Stimulated activated CD4-positive, alpha-beta T cell treated with anti-CD3 and anti-CD28 coated beads, TNF-alpha, amount 100 ng/mL, for 24 hours (primary cell): Measurements from ENCODE around the gene HSFX3.
"Not testable (repeated sequence)": the region's sequence is repeated elsewhere in the genome, so short reads cannot be mapped to it uniquely, and the experiment has no call there.

ENCODE experiments used
- DNase-seq, 3 experiments: peaks; one replicate each; pipeline ENCODE4 v3.0.0-alpha.2; 2020; ENCODE audit warnings: low read depth in 3 of 3

HSFX3 gene

DNA sequence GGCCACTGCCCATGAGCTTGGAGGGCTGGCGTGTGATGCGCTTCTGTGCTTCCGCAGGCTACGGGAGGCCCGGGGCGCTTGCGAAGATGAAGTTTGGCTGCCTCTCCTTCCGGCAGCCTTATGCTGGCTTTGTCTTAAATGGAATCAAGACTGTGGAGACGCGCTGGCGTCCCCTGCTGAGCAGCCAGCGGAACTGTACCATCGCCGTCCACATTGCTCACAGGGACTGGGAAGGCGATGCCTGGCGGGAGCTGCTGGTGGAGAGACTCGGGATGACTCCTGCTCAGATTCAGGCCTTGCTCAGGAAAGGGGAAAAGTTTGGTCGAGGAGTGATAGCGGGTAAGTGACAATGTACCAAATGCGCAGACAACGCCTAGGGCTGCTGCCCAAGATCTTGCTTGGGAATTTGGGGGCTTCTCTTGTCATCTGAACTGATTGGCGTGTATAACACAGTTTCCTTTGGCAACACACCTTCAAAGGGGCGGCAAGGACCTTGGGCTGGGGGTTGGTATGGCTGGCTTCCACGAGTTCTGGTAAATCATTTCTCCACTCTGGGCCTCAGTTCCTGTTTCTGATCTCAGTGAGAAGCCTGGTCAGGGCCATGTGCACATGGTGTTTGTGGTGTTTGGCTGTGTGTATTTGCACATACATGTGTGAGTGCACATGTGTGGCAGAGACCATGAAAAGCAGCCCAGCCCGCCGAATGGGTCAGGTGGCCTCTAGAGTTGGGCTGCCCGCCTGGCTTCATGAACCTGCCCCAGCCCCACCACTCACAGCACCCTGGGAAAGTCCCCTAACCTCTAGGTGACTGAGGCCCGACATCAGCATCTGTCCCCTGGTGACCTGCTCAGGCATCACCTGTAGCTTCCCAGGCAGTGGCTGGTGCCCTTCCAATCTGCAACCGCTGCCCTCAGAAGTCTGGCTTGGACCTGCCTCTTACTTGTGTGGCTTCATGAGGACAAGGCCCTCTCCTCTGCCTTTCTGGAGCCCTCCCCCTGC, 3.9 kb downstream of the HSFX3 start:
- not testable (repeated sequence) for DNase-seq

- DNase-seq: no peak
Measured at GRCh38 chrX:149541521-149542047, 8.1 kb downstream of the HSFX3 start.

DNA sequence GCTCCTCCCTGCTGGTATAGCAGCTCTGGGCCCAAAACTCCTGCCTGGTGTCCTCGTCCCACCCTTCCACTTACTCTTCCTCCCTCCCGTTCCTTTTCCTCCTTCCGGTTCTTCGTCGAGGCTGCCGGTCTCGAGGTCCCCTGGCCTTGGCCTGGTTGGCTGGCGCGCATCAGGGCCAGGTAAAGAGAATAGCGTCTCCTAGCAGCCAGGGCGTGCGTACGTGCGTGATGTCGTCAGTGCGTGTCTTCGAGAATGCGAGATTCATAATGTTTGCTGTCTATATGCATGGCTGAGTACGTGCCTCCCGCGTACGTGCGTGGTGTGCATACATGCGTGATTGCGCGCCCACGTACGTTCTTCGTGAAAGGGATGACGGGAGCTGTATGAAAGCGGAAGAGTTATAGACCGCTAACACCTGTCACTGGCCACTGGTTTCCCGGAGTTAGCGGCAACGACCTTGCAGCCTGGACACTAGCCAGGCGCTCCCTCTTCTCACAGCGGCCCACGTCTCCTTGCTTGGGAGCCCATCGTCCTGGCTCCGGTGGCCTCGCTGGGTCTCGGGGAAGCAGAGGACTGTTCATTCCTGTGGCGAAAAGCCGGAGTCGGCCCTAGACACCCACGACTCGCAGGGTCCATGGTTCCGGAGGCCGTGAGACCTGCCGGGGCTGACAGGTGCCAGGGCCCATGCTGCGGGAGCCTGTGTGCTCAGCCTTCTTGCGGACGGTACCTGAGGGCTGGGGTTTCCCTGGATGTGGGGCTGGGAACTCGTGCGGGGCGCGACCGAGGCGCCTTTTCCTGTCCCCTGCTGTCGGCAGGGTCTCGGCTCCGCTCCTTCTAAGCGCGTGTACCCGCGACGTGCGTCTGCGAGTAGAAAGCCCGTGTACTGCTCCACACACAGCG, 8.9 kb downstream of the HSFX3 start, which contains the start of gene EOLA1:
EOLA1 (plus strand) TSS at position 392 of the 900 bp plus-strand sequence. CDS start 4,619 bp downstream, outside the sequence.
- peak; percentile 76 to 87 (median 84) for DNase-seq

GRCh38 chrX:149540131-149540620, 9.5 kb downstream of the HSFX3 start:
- peak; percentile 71 to 86 (median 76) for DNase-seq

DNA sequence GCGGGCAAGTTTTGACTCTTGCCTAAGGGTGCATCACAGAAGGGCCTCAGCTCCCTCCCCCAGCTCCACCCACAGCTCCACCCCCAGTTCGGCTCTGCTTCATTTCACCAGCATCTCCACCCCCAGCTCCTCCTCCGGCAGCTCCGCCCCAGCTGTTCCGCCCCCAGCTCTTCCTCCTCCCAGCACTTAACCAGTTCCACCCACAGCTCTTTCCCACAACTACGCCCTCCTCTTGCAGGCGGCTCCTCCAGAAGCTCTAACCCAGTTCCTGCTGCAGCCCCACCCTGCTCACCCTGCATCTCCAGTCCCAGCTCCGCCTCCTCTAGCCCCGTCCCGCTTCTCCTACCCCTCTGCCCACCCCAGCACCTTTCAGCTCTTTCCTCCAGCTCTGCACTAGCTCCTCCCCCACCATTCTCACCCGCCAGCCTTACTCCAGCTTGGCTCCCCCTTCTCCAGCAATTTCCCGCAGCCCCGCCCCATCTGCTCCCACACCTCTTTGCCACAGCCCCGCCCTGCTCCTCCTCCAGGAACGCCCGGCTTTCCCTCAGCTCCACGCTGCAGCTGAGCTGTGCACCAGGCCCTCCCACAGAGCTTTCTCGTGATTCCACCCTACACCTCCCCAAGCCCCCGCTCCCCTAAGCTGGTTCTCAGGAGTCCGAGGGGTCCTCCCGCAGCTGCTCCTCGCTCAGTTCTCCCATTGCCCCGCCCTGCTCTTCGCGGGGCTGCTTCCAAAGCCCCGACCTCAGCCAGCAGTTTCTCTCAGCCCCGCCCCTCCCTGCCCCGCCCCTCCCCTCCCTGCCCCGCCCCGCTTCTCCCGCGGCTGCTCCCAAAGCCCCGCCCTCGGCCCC, 10.2 kb downstream of the HSFX3 start:
- peak; percentile 46 to 82 (median 52) for DNase-seq

DNA sequence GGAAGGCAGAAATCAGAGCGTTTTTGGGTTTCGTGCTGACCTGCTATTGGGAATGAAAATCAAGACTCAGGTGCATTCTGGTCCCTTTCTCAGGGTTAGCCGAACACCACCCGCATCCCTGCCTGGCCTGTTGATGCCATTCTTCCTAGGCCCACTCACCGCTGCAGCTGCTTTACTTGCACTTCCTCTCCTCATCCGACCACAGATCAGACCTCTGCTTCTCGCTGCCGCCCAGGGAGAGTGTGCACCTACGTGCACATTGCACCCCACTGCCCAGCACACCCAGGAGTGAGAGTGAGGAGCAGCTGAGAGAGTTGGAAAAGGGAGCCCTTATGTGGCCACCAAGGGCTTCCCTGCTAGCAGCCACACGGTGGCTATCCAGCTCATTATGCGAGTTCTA, 12.2 kb downstream of the HSFX3 start:
- not testable (repeated sequence) for DNase-seq

DNA sequence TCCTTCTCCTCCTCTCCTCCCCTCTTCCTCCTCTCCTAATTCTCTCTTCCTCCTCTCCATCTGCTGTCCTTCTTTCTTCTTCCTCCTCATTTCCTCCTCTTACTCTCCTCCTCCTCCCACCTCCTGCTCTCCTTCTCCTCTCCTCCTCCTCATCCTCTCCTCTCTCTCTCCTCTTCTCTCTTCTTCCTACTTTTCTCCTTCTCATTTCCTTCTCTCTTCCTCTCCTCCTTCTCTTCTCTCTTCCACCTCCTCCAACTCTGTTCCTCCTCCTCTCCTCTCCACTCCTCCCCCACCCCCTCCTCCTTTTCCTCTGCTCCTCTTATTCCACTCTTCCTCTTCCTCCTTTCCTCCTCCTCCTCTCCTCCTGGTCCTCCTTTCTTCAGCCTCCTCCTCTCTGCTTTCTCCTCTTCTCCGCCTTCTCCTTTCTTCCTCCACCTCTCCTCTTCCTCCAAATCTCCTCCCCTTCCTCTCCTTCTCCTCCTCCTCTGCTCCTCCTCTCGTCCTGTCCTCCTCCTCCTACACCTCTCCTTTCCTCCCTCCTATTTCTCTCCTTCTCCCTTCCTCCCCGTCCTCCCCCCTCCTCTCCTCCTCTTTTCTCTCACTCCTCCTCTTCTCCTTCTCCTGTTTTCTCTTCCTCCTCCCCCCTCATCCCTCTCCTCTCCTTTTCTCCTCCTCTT, 14.7 kb downstream of the HSFX3 start:
- not testable (repeated sequence) for DNase-seq

GRCh38 chrX:149533999-149534398, 15.7 kb downstream of the HSFX3 start:
- DNase-seq: not testable (repeated sequence)

DNA sequence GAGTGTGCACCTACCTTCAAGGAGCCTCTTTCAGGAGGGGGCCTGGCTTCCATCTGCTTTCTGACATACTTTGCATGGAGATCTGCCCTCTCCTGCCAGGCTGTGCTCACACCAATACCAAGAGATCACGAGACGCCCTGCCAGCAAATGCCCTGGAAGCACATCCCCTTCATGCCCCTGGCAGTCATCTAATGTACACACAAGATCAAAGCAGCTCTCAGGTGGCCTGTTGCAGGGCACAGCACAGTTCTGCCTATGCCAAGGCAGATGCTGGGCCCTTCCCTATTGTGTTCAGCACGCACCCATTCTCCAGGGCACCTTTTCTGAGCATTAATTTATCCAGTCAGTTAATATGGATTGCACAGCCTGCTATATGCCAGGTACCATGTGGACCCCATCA, 16.9 kb downstream of the HSFX3 start:
- DNase-seq: not testable (repeated sequence)

DNA sequence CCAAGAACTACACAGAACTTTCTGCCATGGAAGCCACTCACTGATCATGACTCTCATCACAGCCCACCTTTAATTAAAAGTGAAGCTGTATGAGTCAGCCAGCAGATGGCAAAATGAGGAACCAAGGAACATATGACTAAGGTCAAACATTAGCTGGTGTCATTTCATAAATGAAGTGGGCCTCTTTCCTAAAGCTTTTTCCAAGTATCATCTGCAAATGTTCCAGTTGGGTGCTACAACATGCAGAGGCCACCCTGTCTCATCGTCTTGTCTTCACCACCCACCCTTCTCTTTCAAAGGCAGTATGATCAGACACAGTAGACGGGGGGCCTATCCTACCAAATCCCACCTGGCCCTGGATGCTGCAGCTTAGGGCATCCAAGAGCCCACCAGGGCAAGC, 18.1 kb downstream of the HSFX3 start:
- DNase-seq: no peak

DNA sequence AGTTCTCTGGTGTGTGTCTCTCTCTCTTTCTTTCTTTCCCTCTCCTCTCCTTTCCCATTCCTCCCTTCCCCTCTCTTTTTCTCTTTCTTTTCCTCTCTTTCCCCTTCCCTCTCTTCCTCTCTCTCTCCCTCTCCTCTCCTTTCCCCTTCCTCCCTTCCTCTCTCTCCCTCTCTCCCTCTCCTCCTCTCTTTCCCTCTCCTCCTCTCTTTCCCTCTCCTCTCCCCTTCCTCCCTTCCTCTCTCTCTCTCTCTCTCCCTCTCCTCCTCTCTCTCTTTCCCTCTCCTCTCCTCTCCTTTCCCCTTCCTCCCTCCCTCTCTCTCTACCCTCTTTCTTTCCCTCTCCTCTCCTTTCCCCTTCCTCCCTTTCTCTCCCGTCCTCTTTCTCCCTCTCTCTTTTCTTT, 21.3 kb downstream of the HSFX3 start:
- no peak for DNase-seq

GRCh38 chrX:149527705-149528104, 22.0 kb downstream of the HSFX3 start:
- no peak for DNase-seq

- DNase-seq: not testable (repeated sequence)
Measured at GRCh38 chrX:149526318-149527033, 23.2 kb downstream of the HSFX3 start.

DNA sequence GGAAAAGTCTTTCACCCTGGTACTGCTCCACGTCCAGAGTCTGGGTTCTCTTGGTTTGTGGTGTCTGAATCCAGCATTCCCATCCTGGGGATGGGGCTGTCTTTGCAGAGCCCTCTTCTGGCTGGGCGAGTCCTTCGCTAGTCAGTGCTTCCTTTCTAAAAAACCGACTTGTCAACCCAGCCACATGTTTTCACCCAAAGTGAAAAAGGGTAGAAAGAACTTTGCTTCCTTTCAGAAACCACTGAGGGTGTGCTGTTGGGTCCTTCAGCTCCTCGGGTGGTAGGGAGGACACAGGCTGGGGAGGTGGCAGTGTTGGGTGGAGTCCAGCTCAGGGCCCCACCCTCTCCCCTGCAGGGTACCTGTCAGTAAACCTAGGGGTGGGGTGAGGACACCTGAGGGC, 23.8 kb downstream of the HSFX3 start:
- not testable (repeated sequence) for DNase-seq

GRCh38 chrX:149525389-149525788, 24.3 kb downstream of the HSFX3 start:
- peak; percentile 35 to 43 (median 38) for DNase-seq

DNA sequence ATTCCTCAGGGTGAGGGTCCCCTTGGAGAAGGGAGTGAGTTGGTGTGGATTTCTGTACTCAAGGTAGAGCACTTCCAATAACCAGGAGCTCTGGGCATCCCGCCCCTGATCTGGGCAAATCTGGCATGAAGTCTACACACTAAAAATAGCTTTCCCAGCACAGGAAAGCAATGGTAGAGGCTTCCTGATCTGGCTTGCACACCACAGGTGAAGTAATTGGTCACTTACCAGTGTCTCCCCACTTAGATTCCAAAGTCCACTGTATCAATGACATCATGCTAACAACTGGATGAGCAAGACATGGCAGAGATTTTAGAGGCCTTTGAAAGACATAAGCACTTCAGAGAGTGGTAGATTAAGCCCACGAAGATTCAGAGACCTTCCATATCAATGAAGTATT, 26.8 kb downstream of the HSFX3 start:
- no peak for DNase-seq

DNA sequence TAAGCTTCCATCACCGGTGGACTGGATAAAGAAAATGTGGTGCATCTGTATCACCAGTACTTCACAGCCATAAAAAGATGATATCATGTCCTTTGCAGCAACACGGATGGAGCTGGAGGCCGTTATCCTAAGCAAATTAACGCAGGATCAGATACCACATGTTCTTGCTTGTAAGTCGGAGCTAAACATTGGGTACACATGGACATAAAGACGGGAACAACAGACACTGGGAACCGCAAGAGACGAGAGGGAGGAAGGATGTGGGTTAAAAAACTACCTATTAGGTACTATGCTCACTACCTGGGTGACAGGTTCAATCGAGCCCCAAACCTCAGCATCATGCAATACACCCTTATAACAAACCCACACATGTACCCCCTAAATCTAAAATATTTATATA, 28.3 kb downstream of the HSFX3 start:
- no peak for DNase-seq

DNA sequence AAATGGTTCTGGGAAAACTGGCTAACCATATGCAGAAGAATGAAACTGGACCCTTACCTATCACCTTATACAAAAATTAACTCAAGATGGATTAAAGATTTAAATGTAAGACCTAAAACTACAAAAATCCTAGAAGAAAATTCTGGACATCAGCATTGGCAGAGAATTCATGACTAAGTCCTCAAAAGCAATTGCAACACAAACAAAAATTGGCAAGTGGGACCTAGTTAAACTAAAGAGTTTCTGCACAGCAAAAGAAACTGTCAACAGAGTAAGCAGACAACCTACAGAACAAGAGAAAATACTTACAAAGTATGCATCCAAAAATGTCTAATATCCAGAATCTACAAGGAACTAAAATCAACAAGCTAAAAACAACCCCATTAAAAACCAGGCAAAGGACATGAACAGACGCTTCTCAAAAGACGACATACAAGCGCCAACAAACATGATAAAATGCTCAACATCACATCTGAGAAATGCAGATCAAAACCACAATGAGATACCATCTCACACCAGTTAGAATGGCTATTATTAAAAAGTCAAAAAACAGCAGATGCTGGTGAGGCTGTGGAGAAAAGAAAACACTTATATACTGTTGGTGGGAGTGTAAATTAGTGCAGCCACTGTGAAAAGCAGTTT, 29.0 kb downstream of the HSFX3 start:
- DNase-seq: not testable (repeated sequence)

GRCh38 chrX:149518236-149518635, 31.5 kb downstream of the HSFX3 start:
- DNase-seq: no peak
